Embryonic facial prominence (tissue), 1 donor: Measurements from ENCODE around the gene CIAO3.

Source experiments
- DNase-seq: peaks from one replicate; pipeline ENCODE4 v3.0.0-alpha.2; 2016; ENCODE audit errors: extremely low spot score

The CIAO3 gene

DNA sequence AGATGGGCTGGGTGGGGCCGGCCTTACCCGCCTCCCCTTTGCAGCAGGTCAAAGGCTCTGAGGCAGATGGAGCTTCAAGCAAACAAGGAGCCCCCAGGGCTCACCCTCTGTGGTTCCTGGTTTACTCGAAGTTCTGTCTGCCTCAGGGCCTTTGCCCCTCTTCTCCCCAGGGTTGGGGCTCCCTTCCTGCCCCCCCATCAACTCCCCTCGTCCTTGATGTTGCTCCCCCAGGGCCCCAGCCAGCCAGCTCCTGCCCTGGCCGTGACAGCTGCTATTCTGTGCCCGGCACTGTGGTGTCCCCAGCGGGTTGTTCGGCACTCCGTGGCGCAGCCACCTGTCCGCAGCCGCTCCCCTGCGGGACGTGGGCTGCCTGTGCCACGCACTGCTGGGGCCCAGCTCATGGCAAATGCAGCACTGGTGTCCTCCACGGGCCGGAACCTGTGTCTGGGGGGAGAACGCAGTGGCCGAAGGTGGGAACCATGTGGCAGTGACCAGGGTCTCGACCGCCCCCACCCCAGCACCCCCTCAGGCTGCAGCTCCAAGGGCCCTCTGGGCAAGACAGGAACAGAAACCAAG is 30.2 kb downstream of the CIAO3 start:
- DNase-seq: no peak

DNA sequence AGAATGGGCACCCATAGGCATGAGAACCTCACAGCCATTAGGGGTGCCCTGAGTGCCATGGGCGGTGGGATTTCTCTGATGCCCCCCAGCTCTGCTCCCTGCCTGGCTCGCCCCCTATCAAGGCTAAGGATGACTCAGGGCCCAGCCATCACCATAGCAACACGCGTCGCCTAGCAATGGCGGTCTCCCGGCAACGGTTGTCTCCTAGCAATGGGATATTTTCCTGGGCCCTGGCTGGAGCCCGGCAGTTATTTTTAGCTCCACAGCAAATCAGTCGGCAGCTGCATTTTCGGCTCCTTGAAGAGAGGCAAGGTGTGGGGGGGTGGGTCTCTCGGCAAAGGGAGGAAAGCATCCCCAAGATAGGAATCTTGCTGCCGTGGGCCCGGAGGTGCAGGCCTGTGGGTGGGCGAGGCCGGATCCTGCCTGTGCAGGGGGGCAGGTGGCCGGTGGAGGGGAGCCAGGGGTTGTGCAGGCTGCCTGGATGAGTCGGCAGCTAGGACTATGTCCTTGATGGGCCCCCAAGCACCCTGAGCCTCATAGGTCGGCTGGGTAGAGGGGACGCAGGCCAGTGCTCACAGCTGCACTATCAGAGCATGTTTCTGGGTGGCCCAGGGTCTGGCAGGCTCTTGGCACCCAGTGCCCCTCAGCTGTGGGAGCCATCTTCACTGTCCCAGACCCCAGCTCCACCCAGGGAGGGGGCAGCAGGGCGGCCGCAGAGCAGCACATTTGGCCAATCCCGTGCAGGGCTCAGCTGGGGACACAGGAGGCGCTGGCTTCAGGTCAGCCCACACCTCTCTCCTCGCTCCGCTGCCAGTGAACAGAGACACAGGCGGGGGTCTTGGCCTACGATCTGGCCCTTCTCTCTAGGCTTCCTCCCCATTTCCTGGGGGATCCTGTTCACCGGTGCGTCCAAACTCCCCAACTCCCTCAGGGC is 31.0 kb downstream of the CIAO3 start:
- DNase-seq: no peak

DNA sequence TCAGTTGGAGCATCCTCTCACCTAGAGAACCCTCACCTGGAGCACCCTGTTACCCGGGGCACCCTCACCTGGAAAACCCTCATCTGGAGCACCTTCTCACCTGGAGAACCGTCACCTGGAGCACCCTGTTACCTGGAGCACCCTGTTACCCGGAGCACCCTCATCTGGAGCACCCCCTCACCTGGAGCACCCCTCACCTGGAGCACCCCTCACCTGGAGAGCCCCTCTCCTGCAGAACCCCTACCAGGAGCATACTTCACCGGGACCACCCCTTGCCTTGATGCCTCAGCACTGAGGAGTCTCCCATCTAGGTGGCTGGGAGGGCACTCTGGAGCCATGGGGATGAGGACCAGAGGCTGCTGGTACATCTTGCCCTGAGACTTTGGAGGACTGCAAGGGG is 31.8 kb downstream of the CIAO3 start:
- DNase-seq: no peak

DNA sequence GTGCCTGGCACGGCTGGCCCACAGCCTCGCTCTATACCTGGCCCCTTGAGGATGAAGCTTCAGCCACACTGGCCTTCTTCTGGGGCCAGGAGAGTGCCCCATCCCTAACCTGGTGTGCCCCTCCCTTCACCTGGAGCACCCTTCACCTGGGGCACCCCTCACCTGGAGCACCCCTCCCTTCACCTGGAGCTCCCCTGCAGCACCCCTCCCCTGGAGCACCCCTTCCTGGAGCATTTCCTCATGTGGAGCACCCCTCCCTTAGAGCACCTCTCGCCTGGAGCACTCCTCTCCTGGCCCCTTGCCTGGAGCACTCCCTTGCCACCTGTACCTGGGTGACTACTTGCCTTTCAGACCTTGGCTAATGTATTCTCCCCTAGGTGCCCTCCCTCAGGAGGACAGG is 32.8 kb downstream of the CIAO3 start:
- no peak for DNase-seq

DNA sequence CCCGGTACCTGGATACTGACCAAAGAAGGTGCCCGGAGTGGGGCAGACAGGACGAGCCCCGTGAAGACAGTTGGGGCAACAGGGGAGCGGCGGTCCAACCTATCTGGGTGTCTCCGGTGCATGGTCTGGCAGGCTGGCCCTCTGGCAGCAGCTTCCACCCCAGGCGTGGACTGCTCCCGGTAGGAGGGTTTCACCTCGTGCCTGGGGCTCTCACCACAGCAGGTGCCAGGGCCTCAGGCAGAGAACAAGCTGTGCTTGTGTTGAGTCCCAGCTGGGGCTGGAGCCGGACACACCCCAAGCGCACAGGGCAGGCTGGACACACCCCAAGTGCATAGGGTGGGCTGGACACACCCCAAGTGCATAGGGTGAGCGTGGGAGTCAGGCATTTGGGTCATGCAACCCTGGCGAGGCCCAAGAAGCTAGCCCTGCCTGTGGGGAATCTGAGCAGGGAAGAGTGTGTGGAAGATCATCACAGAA is 33.7 kb downstream of the CIAO3 start:
- no peak for DNase-seq

DNA sequence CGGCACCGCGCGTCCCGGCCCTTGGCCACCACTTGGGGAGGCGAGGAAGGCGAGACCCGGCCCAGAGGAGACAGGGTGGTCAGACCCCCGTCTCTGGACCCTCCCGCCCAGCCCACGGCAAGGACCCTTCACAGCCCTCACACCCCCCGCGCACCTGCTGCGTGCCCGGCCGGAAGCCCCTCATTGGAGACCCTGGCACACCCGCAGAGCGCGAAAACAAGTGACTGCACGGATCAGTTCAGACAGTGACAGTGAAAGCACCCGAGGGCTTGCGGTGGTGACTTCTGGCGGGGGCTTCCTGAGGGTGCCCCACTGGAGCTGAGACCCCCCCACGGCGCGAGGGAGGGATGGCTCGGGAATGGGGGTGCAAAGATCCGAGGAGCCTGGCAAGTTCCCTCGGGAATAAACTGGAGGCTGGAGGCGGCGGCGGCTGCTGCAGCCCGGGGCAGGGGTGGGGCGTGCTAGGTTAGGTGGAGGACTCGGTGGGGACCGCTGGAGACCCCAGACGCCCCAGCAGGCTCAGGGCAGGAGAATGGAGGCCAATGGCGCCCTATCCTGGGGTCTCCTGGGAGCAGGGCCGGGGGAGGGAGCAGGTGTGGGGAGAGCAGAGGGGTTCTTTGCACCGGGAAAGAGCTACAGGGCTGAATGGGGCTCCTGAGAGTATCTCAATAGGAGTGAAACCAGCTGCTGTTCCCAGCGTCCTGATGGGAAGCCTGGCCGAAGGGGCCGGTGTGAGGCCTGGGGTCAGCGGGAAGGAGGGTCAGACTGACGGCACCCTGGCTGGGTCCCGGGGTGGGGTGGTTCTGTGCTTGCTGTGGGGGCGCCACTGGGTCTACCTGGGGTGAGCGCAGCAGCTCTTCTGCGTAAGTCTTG is 34.4 kb downstream of the CIAO3 start:
- DNase-seq: no peak

DNA sequence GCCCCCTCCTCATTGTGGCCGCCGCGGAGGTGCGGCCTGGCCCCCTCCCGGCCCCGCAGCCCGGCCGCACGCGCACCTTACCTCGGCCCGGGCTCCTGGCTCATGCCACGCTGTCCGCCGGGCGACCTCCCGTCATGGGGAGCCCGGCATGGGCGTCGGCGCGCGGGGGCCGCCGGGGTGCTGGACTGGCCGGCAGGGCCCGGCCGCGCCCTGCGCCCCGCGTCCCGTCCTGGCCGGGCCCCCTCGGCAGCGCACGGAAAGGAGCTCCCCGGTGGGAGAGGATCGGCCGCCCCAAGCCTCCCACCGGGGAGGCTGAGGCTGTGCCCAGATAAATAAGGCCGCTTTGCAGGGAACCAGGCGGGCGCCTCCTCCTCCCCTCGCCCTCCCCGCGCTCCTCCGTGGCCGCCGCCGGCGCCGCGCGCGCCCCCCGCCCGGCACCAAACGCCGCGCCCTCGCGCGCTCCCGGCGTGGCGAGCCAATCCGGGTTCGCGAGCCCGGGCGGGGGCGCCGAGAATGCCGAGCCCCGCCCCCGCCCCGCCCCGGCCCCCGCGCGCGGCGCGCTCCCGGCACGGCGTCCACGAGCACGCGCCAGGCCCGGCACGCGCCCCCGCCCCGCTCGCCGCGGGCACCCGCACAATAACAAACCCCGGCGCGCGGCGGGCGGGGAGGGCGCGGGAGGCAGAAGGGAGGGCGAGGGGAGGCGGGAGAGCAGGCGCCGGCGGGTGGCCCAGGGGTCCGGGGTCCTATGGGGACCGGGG is 35.2 kb downstream of the CIAO3 start, which contains the start of gene FBXL16:
FBXL16 (minus strand) TSS at position 371 of the 758 bp plus-strand sequence. CDS start 8,396 bp downstream, outside the sequence.
- no peak for DNase-seq

DNA sequence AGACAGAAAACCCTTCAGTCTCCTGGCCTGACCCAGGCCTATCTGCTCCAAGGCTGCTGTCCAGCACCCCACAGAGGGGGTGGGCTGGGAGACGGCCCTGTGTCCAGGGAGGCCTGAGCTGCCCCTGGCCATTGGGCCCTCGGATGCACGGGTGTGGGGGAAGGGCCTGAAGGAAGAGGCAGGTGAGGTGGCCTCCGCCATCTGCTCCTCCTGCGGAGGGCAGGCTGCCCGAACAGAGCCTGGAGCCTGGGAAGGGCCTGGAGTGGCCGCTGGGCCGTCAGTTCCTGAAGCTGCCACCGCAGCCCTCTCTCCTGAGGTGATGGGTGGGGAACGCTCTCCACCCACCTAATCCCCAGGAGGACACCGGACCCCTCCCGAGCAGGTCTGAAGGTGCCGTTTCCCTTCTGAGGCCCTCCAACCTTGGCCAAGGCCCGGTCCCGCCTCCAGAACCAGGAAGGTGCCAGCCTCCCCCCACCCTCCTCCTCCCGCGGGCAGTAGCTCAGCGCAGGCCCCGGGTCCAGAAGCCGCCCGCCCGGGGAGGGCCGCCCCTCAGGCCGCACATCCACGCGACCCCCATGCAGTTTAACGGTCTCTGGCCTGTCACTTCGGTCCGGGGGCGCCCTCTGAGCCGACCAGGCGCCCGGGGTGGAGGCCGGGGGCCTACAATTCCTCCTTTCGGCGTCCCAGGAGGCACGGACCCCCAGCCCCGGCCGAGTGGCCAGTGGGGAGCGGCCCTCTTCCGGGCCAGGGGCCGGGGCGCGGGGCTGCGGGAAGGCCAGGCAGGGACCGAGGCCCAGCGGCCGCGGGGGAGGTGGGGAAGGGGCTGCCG is 36.0 kb downstream of the CIAO3 start:
- DNase-seq: no peak

DNA sequence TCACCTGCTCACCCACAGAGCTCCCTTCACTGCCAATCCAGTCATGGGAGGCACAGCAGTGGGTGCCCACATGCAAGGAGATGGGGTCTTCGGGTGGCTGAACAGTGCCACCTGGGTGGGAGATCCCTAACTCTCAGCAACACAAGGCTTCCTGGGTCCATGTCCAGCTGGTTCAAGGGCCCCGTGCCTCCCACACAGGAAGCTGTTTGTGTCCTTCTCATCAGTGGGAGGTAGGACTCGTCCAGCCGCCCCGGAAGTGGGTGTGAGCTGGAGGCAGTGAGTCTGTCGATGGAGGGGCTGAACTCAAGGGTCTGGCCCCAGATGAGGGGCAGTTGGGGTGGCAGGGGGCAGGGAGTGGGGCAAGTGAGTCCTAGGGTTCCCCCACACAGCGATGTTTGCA is 36.8 kb downstream of the CIAO3 start:
- DNase-seq: no peak

DNA sequence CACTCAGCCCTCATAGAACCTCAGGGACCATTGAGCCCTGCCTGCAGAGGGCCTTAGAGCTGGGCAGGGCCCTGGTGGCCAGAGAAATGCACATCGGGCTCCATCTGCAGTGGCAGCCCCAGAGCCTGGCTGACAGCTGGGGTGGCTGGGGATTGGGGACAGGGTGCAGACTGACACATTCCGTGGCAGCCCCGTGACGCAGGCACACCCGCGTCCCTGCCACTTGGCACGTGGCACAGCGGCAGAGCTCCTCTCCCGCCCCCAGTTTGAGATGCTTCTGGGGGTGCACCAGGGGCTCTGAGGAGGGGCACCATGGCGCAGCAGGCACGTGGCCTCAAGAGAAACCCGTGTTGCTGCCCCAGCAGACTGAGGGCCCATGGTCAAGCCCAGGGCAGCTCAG is 37.4 kb downstream of the CIAO3 start:
- no peak for DNase-seq

DNA sequence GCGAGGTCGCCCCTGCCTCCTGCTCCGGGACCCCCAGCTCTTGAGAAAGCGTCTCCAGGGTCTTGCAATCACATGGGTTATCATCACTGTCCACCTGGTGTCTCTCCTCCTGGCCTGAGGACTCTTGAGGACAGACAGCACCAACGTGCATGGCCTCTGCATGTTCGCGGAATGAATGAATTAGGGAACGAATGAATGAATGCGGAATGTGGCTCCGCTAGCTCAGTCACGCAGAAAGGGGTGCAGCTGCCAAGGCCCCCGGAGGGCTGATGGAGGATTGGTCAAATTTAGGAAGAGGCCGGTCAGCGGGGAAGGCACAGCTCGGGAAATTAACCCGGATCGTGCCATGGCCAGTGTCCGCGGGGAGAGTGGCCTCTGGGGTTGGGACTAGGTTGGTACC is 38.5 kb downstream of the CIAO3 start:
- no peak for DNase-seq

DNA sequence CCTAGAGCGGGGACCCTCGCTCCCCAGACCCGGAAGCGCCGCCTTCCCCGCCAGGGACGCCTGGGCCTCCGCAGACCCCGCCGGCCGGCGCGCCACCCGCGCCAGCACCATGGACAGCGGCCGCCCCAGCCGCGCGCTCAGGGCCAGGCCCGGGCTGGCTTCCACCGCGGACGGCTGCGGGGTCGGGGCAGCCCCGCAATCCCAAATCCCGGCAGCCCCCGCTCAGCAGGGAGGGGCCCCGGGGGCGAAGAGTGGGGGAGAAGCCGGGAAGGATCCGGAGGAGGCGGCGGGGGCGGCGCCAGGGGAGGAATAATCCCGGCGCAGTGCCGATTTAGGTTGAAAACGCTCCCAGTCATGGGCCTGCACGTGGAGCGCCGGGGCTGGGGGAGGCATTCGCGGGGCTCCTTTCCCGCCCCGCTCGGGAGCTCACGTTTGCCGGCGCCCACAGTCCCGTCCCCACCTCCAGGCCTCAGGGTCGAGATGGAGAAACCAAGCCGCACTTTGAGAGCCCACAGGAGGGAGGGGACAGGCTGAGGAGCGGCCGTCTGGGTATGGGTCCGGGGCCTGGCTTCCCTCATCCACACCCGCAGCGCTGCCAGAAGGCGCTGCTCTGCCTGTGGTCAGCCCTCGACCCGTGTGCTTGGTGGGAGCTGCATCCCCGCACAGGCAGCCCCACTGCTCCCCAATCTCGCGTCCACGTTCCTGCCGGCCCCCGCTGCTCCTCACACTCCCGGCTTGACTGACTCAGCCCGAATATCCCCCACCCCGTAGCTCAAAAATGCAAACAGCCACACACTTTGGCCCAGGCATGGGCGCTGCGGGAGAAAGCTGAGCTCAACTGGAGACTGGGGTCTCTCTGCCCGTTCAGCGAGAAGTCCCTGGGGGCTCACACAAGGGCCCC is 39.9 kb downstream of the CIAO3 start:
- DNase-seq: no peak

DNA sequence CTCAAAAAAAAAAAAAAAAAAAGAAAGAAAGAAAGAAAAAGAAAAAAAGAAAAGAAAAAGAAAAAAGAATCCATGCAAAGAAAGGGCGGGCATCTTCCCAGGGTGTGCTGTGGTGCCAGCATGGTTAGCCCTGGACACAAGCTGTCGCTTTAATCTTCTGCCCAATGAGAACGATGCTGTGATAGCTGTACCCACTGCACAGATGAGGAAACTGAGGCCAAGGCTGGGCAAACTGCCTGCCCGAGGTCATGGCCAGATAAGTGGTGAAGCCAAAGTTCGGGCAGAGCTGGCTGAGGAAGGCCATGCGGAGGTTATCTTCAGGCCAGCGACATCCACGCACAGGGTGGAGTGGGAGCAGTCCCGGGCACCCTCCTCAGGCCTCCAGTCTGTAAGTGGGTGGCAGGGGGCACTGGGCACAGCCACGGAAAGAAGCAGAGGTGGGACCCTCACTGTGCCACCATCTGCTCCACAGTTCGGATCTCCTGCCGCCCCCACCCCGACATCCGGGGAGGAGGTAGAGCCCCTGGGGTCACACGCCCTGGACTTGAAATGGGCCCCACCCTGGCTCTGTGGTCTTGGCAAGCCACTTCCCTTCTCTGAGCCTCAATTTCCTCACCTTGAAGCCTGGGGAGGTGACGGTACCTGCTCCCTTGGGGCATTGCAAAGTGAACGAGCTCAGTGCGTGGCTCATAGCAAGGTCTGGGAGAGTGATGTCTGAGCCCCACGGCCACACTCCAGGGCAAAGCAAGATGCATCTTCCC is 41.7 kb downstream of the CIAO3 start:
- no peak for DNase-seq

DNA sequence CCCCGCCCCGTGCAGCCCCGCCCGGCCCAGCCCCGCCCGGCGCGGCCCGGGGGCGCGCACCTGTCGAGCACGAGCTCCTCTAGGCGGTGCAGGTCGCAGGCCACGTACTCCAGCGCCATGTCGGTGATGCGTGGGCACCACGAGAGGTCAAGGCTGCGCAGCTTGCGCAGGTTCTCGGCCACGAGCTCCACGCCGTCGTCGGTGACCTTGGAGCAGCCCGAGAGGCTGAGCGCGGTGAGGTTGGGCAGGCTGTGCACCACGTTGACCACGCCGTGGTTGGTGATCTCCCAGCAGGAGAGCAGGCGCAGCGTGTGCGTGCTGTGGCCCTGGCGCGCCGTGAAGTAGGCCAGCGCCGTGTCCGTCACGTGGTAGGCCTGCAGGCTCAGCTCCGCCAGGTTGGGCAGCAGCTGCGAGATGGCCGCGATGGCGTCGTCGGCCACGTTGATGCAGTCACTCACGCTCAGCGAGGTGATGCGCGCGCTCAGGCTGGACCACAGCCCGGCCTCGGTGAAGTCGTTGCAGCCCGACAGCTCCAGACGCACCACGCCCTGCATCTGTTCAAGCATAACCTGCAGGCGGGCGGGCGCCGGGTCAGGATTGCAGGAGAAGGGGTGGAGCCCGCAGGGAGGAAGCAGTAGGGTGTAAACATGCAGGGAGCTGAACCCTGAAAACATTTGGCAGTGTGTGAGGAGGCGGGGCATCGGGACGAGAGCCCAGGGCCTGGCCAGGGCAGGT is 45.3 kb downstream of the CIAO3 start:
- no peak for DNase-seq

DNA sequence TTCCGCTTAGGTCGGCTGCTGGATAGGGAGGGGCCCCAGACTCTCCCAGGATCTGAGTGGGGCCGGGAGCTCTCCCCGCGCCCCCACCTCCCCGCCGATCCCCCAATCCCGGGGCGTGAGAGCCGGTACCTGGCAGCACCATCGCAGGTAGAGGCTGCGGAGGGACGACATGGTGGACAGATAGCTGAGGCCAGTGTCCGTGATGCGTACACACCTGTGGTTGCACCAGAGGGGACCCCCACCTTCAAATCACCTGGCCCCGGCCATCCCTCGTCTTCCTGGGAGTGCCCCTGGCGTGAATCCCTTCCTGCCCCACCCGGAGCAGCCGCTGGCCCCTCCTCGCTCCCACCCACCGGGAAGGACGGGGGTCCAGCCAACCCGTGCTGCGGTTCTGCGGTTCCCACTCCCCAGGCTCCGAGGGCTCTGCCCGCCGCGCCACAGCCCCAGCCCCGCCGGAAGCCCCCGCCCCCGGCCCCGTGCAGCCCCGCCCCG is 45.9 kb downstream of the CIAO3 start:
- no peak for DNase-seq

DNA sequence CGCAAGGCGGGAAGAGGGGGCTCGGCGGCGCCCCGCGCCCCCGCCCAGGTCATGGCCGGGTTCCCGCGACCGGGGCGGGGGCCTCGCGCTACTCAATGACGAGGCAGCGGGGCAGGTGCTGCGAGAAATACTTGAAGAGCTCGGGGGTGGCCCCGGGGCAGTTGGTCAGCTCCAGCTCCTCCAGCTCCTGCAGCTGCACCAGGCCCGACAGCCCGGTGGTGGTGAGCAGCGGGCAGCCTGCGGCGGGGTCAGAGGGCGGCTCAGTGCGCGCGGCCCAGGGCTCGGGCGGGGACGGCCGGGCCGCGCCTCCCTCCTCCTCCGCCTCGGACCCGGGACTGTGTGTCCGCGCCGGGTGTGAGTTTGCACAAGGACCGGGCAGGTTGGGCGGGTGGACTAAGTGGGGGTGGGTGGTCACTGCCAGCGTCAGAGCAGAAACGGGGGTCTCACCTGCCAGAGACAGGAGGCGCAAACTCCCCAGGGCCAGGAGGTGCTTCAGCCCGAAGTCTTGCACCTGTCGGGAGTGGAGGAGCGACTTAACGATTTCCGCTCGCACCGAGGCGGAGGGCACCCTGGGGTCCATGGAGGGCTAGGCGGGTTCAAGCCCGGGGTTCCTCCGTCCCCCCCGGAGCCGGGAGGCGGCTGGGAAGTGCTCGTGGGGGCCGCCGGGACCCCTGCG is 46.5 kb downstream of the CIAO3 start:
- DNase-seq: no peak

DNA sequence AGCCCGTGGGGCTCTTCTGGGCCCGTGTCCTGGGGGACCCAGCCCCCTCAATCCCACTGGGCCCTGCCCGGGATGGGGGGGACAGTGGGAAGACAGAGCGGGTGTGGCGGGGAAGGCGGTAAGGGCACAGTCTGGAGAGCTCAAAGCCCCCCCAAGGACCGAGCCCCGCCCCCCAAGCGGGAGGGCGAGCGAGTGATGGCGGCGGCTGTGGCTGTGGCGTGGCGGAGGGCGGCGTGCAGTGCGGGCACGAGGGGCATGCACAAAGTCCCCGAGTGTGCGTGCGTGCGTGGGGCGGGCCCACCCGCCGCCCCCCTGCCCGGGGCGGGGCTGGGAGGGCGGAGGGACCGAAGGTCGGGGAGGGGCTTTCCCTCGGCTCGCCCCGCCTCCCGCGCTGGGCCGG is 47.0 kb downstream of the CIAO3 start:
- DNase-seq: no peak
